GM12875 (cell line): ENCODE measurements around the gene HOXB4.

Experiments
- H3K4me3 ChIP-seq: one replicate; pipeline ENCODE4 v1.5.1; 2011; ENCODE audit warnings: low read depth, low read length, control low read depth
- CTCF ChIP-seq: IDR thresholded peaks from 2 replicates; pipeline ENCODE4 v1.5.1; 2011; ENCODE audit warnings: low read depth, mild to moderate bottlenecking, control low read depth, inconsistent platforms, low read length, moderate library complexity, borderline replicate concordance; ENCODE audit not compliant: insufficient read depth

The HOXB4 gene

GRCh38 chr17:48526608-48527546, 51.3 kb downstream of the HOXB4 start:
- H3K4me3 ChIP-seq = no peak overlapping the region
- no peak for TF ChIP-seq CTCF
